Cerebellar nuclear complex (tissue), 1 donor: ENCODE measurements around the gene SOX8.
"Not testable (repeated sequence)": the region's sequence is repeated elsewhere in the genome, so short reads cannot be mapped to it uniquely, and the experiment has no call there.

ENCODE experiments used
- DNase-seq, 2 experiments: peaks; one replicate each; lab custom pipeline; 2025; lab: John Stamatoyannopoulos, UW

The SOX8 gene

GRCh38 chr16:981695-982144 is at the start of gene SOX8:
TSS of gene SOX8 (plus strand) at chr16:981770. CDS start at chr16:981923, 153 bp downstream.
- DNase-seq = no peak

GRCh38 chr16:932831-933330 is 48.7 kb upstream of the SOX8 start:
- DNase-seq = no peak

GRCh38 chr16:933581-933980 is 48.0 kb upstream of the SOX8 start:
- no peak for DNase-seq

DNA sequence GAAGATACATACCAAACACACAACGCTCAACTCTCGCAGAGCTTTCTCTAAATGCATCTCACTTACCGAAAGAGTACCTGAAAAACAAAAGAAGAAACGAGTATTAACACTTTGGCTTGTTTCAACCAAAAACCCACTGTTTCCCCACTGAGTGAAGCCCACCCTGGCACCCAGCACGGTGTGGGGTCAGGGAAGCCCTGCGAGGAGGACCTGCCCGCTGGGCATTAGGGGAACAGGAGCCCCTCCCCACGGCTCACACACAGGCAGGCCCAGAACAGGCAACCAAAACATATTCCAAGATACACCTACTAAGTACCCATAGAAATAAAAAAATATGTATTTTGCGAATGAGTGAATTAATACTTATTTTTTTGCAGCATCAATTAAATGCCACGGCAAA is 47.4 kb upstream of the SOX8 start:
- DNase-seq = no peak

DNA sequence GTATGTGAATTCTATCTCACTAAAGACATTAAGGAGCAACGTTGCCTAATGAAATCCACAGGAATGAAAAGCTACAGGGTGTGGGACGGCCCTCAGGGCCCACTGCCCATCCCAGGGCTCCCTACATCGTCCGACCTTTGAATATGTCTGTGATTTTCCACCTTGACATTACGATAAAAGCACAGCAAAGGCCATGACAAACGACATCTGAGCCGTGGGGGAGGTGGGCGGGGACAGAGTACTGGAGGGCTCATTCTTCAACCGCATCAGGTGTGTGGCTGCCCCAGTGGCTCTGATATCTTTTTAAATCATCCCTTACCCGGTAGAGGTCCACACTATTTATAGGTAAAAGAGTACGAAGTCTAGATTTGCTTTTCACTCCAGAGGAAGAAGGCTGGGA is 45.9 kb upstream of the SOX8 start:
- DNase-seq = no peak

DNA sequence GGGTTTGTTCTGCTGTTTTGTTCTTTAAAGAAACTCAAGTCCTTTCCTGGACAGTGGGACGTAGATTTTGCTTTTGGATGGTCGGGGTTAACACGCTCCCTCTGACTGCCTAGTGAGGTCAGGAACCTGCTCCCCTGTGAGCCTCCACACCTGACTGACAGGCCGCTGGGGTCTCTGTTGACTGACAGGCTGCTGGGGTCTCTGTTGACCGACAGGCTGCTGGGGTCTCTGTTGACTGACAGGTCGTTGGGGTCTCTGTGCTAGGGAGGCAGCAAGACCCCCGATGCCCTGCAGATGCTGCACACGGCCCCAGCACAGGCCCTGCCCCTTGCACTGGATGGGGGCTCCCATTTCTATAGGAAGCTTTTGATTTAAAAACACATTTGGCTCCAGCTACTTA is 44.3 kb upstream of the SOX8 start:
- DNase-seq = no peak

GRCh38 chr16:937723-938122 is 43.8 kb upstream of the SOX8 start:
- no peak for DNase-seq

DNA sequence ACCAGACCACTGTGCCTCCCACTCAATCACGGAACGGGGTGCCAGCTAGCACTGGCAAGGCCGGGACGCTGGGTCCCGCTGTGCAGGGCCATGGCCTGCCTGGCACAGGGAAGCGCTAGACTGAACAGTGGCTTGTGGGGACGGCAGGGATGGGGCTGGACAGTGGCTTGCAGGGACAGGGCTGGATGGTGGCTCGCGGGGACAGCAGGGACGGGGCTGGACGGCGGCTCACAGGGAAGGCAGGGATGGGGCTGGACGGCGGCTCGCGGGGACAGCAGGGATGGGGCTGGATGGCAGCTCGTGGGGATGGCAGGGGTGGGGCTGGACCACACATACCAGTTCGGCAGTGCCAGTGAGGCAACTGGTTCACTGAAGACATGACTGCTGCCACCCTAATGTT is 43.4 kb upstream of the SOX8 start:
- no peak for DNase-seq

- DNase-seq = no peak
Observed at GRCh38 chr16:938752-939151, 42.8 kb upstream of the SOX8 start.

GRCh38 chr16:939311-939710 is 42.3 kb upstream of the SOX8 start:
- DNase-seq = no peak

- DNase-seq = no peak
Observed at GRCh38 chr16:939941-940340, 41.6 kb upstream of the SOX8 start.

GRCh38 chr16:942436-943060 is 39.0 kb upstream of the SOX8 start:
- DNase-seq = no peak

- no peak for DNase-seq
Observed at GRCh38 chr16:943971-944370, 37.6 kb upstream of the SOX8 start.

DNA sequence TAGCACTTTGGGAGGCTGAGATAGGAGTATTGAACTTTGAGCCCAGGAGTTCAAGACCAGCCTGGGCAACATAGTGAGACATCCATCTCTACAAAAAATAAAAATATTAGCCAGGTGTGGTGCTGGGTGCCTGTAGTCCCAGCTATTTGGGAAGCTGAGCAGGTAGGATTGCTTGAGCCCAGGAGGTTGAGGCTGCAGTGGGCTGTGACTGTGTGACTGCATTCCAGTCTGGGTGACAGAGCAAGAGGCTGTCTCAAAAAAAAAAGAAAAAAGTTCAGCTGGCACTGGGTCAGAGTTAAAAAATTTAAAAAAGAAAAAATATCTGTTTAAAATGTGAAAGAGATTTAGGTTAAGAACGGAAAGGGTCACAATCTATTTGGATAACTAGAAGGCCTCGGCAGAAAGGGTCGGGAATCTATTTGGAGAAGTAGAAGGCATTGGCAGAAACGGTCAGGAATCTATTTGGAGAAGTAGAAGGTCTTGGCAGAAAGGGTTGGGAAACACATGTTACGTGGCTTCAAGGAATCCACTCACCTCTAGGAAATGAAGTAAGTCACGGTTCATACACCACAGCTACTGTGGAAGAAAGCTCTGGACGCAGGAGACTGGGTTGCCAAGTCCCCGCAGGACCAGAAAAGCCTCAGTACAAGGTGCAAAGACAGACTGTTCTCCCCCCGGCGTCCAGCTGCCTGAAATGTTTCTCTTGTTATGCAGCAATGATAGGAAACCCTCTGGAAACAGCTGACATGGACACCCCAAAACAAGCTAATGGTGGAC is 36.1 kb upstream of the SOX8 start:
- DNase-seq = no peak

- DNase-seq = no peak
Observed at GRCh38 chr16:946048-946395, 35.5 kb upstream of the SOX8 start.

DNA sequence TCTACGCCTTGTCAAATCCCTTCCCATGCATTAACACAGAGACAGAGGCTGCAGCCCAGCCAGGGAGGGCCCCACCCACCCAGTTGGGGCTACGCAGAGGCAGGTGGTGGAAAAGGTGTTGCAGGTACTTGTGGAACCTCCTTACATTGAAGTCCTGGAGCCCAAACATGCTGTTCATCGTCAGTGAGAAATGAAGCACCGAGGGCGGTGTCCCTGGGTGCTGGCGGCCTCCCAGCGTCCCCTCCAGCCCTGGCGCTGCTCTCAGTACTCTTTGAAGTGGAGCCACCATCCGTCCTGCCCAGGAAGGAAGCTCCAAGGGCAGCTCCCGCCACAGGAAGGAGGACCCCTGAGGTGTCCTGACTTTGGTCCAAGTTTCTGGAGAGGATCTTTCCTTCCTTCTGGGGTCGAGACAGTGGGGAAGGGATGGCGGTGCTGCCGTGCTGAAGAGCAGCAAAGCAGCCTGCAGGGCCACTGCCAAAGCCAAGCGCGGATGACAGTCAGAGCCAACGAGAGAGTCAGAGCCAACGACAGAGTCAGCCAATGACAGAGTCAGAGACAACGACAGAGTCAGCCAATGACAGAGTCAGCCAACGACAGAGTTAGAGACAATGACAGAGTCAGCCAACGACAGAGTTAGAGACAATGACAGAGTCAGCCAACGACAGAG is 34.2 kb upstream of the SOX8 start:
- DNase-seq = no peak

DNA sequence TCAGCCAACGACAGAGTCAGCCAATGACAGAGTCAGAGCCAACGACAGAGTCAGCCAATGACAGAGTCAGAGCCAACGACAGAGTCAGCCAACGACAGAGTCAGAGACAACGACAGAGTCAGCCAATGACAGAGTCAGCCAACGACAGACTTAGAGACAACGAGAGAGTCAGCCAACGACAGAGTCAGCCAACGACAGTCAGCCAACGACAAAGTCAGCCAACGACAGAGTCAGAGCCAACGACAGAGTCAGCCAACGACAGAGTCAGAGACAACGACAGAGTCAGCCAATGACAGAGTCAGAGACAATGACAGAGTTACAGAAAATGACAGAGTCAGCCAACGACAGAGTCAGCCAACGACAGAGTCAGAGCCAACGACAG is 33.7 kb upstream of the SOX8 start:
- not testable (repeated sequence) for DNase-seq

DNA sequence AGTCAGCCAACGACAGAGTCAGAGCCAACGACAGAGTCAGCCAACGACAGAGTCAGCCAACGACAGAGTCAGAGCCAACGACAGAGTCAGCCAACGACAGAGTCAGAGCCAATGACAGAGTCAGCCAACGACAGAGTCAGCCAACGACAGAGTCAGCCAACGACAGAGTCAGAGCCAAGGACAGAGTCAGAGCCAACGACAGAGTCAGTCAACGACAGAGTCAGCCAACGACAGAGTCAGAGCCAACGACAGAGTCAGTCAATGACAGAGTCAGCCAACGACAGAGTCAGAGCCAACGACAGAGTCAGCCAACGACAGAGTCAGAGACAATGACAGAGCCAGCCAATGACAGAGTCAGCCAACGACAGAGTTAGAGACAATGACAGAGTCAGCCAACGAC is 32.8 kb upstream of the SOX8 start:
- DNase-seq = not testable (repeated sequence)

DNA sequence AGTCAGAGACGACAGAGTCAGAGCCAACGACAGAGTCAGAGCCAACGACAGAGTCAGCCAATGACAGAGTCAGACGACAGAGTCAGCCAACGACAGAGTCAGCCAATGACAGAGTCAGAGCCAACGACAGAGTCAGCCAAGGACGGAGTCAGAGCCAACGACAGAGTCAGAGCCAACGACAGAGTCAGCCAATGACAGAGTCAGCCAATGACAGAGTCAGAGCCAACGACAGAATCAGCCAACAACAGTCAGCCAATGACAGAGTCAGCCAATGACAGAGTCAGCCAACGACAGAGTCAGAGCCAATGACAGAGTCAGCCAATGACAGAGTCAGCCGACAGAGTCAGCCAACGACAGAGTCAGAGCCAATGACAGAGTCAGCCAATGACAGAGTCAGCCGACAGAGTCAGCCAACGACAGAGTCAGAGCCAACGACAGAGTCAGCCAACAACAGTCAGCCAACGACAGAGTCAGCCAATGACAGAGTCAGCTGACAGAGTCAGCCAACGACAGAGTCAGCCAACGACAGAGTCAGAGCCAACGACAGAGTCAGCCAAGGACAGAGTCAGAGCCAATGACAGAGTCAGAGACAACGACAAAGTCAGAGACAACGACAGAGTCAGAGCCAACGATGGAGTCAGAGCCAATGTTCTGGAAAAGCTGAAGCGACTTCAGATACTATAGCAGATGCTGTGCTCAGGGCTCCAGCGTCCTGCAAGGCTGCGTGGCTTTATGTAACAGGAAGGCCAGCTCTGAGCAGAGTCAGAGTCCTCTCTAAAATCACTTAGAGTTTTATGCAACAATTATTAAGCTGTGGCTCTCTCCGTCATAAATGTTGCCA is 30.6 kb upstream of the SOX8 start:
- peak in 1 of 2 experiments; percentile 31 for DNase-seq

DNA sequence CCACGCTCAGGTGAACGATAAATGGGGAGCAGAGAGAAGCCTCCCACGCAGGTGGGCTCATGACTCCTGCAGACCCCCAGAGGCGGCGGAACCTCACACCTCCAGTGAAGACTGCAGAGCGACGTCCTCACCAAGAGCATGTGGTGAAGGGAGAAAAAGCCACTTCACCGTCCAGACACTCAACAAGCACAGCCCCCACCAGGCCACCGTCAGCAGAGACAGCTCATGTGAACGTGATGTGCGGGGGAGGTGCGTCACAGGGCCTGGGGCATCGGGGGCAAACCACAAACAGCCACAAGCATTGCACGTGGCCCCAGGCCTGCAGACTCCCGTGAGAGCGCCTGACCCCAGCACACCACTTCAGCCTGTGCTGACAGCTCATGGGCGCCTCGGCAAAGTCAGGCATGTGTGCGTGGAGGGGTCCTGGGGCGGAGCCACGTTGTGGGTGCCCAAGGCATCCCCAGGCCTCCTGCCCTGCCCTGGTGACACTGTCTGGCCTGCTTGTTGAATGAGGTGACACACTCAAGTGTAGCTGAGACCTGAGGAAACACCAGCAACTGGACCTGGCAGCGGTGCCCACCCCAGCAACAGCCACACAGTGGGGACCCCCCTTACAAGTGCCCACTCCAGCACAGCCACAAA is 29.8 kb upstream of the SOX8 start:
- no peak for DNase-seq

GRCh38 chr16:952321-952720 is 29.2 kb upstream of the SOX8 start:
- no peak for DNase-seq

- not testable (repeated sequence) for DNase-seq
Observed at GRCh38 chr16:953818-954217, 27.8 kb upstream of the SOX8 start.
